GM12873 (cell line): ENCODE measurements around the gene RAB15.

ENCODE experiments used
- TF ChIP-seq, protein P1 (sequence below): IDR thresholded peaks from 2 replicates; pipeline ENCODE4 v1.5.1; 2012; ENCODE audit warnings: low read depth, mild to moderate bottlenecking, moderate library complexity, low read length, control low read depth; ENCODE audit not compliant: insufficient read depth; ENCODE audit errors: missing control alignments

RAB15 gene

DNA sequence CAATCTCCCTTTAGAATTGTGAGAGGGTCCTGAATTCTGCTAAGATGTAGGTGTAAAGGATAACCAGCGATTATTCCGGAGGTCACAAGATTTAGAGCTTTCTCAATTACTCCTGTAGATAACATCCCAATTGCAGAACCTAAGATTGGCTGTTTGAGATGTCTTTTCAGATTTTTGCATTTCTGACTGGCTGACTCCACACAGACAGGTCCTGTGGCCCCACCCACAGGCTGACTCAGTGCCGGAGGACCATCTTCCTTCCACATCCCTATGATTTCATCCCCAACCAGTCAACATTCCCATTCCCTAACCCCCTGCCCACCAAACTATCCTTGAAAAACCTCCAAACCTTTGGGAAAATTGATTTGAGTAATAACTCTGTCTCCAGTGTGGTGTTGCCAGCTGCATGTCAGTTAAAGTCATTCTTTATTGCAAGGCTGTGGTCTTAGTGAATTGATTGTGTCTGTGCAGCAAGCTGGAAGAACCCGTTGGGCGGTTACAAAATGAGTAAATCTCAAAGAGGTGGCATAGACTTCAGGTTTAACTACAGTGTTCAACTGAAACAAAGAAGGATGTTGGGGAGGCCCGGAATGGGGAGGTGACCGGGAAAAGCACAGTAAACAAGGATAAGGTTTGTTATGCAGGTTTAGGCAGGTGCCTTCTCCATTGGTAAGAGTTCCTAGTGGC lies 25.1 kb upstream of the RAB15 start:
- TF ChIP-seq, protein P1, sequence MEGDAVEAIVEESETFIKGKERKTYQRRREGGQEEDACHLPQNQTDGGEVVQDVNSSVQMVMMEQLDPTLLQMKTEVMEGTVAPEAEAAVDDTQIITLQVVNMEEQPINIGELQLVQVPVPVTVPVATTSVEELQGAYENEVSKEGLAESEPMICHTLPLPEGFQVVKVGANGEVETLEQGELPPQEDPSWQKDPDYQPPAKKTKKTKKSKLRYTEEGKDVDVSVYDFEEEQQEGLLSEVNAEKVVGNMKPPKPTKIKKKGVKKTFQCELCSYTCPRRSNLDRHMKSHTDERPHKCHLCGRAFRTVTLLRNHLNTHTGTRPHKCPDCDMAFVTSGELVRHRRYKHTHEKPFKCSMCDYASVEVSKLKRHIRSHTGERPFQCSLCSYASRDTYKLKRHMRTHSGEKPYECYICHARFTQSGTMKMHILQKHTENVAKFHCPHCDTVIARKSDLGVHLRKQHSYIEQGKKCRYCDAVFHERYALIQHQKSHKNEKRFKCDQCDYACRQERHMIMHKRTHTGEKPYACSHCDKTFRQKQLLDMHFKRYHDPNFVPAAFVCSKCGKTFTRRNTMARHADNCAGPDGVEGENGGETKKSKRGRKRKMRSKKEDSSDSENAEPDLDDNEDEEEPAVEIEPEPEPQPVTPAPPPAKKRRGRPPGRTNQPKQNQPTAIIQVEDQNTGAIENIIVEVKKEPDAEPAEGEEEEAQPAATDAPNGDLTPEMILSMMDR: no peak

DNA sequence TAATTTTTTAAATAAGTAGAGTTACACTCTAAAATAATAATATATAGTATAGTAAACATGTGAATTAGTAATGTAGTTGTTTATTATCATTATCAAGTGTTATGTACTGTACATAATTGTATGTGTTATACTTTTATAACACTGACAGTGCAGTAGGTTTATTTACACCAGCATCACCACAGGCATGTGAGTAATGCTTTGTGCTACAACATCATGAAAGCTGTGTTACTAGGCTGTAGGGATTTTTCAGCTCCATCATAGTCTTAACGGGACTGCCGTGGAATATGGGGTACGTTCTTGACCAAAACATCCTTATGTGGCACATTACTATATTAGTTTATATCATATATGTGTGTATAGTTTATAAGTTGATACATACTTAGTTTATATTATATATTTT lies 23.2 kb upstream of the RAB15 start:
- TF ChIP-seq, protein P1: no peak

DNA sequence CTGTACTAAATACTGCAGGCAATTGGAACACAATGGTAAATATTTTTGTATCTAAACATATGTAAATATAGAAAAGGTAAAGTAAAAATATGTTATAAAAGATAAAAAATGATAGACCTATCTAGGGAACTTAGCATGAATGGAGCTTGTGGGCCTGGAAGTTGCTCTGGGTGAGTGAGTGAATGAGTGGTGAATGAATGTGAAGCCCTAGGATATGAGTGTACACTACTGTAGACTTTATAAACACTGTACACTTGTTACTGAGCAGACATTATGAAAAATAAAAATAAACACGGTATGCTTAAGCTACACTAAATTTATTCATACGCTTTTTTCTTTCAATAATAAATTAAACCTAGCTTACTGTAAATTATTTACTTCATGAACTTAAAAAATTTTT lies 22.4 kb upstream of the RAB15 start:
- TF ChIP-seq, protein P1: no peak

DNA sequence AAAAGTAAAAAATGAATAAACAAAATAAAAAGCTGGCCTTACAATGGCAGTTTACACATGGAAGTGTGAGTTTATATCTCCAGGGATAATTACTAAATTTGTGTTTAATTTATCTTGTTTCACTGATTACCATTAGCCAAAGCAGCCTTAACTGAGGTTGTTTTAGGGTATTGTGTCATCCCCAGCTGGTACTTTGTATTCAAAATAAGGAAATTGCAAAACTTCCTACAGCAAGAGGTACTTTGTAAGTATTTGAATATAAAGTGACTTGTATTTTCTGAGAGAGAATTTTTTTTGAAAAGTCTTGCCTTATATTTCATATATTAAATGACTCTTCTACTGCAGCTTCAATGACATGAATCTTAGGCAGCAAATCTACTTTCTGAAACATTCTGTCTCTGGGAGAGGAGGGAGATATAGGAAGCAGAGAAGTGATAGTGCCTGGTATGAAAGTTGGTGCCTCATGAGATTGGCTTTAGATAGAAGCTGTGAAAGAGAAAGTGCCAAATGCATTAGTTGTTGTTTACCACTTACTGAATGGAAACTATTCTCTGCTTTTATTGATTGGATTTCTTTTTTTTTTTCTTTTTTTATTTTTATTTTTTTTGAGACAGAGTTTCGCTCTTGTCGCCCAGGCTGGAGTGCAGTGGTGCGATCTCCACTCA lies 21.3 kb upstream of the RAB15 start:
- TF ChIP-seq, protein P1: no peak

DNA sequence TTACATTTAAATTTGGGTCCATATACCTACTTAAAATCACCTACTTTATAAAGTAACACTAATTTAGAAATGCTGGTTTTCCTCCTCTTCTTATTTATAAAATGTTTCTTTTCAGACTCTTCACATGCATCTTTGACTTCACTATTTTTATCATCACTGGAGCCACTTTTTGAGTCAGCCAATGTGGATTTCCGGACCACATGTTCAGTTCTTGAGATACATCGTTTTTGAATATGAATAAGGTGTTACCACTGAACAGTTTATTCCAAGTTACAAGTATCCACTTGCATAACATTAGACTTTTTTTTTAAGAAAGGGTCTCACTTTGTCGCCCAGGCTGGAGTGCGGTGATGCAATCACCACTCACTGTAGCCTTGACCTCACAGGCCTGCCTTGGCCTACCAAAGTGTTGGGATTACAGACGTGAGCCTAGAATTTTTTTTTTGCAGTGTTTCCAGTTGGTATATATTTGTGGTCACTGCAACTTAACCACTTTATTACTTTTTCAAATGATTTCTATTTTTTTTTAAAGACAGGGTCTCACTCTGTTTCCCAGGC lies 20.3 kb upstream of the RAB15 start:
- TF ChIP-seq, protein P1: no peak

DNA sequence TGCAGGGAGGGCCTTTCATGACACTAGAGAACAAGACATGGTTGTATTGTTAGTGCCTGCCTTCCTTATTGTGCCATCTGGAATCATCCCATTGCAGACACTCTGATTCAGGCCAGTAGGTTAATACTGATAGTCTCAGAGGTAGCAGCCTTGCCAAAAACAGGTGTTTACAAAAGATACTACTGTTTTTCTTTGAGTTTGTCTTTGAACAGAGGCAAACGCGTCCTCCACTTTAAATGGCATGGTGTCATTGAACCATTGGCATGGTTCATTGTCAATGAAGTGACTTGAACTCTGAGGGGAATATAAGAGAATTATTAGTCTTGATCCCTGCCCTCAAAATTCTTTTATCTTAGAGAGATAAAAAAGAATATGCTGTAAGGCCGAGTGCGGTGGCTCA lies 18.8 kb upstream of the RAB15 start:
- TF ChIP-seq, protein P1: no peak

DNA sequence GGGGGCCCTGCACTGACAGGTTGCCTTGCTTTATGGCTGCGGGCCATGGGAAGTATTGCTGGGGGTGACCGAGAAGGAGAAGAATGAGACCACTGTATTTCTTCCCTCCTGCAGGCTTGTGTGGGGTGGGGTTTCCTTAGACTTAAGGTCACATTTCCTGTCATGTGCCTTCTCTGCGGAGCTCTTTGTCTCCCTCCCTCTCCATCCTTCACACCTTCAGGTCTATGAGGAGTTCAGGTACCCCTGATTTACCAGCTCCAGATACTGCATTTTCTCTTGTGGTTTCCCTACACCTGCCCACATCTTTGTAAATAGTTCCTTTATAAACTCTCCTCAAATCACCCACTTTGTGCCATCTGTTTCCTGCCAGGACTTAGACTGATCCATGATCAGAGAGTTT lies 18.2 kb upstream of the RAB15 start:
- TF ChIP-seq, protein P1: peak; percentile 17
